ENCODE data around the gene IMMP2L.

- TF ChIP-seq CTCF (conservative IDR thresholded peaks at IDR 0.05) (no peak), ZFX (IDR thresholded peaks at IDR 0.05) (no peak)
Measured at GRCh38 chr7:110681941-110682340, 880.4 kb downstream of the IMMP2L start.

All from C4-2B (cell line).